Measurements from ENCODE around the gene LRRC3. TPM values are rescaled to one million over a fixed set of nuclear protein-coding genes. Genes with fewer than 3 reads are reported as not detected.

Gene LRRC3
- total RNA-seq, 1 donor from 2014 or later: 4.0 TPM

GRCh38 chr21:44440241-44441040 lies 14.9 kb upstream of the LRRC3 start:
- Histone ChIP-seq H3K36me3 (peaks cover 5% of the 10 kb centered on the region), H3K27me3 (ENCODE audit: low read depth) (no peaks in the 10 kb centered on the region), H3K4me3 (no peak overlapping the region), H3K4me1 (no peaks in the 10 kb centered on the region), H3K27ac (no peak overlapping the region), H3K9me3 (no peaks in the 10 kb centered on the region)
- no peak for TF ChIP-seq CTCF (IDR thresholded peaks at IDR 0.05)
- peak; percentile 29 for DNase-seq
- intact Hi-C loops (cut with DNase I): no loop called here
- ATAC-seq: no peak

- intact Hi-C loops (cut with DNase I): no loop called here
- no peak for ATAC-seq
- peak; percentile 24 for DNase-seq
- Histone ChIP-seq H3K9me3 (no peaks in the 10 kb centered on the region), H3K27me3 (ENCODE audit: low read depth) (peaks cover 2% of the 10 kb centered on the region), H3K36me3 (peaks cover 5% of the 10 kb centered on the region), H3K4me1 (no peaks in the 10 kb centered on the region), H3K4me3 (no peak overlapping the region), H3K27ac (no peak overlapping the region)
- TF ChIP-seq CTCF (IDR thresholded peaks at IDR 0.05): no peak
Measured at GRCh38 chr21:44441041-44441400, 14.3 kb upstream of the LRRC3 start.

GRCh38 chr21:44441581-44442265 lies 13.6 kb upstream of the LRRC3 start:
- Histone ChIP-seq H3K4me1 (no peaks in the 10 kb centered on the region), H3K4me3 (no peak overlapping the region), H3K36me3 (peaks cover 4% of the 10 kb centered on the region), H3K9me3 (no peaks in the 10 kb centered on the region), H3K27me3 (ENCODE audit: low read depth) (peaks cover 4% of the 10 kb centered on the region), H3K27ac (no peak overlapping the region)
- peak; percentile 30 for DNase-seq
- ATAC-seq: no peak
- TF ChIP-seq CTCF (IDR thresholded peaks at IDR 0.05): no peak
- intact Hi-C loops (cut with DNase I): no loop called here

- Histone ChIP-seq H3K27ac (no peak overlapping the region), H3K4me1 (no peaks in the 10 kb centered on the region), H3K9me3 (no peaks in the 10 kb centered on the region), H3K4me3 (no peak overlapping the region), H3K27me3 (ENCODE audit: low read depth) (peaks cover 4% of the 10 kb centered on the region), H3K36me3 (no peaks in the 10 kb centered on the region)
- TF ChIP-seq CTCF (IDR thresholded peaks at IDR 0.05): no peak
- ATAC-seq (no peak), DNase-seq (peak; percentile 27)
- intact Hi-C loops (cut with DNase I): no loop called here
Measured at GRCh38 chr21:44442266-44443125, 12.8 kb upstream of the LRRC3 start.

GRCh38 chr21:44443291-44443890 lies 11.9 kb upstream of the LRRC3 start:
- Histone ChIP-seq H3K27ac (no peak overlapping the region), H3K36me3 (no peaks in the 10 kb centered on the region), H3K27me3 (ENCODE audit: low read depth) (peaks cover 9% of the 10 kb centered on the region), H3K4me1 (no peaks in the 10 kb centered on the region), H3K4me3 (no peak overlapping the region), H3K9me3 (no peaks in the 10 kb centered on the region)
- TF ChIP-seq CTCF (IDR thresholded peaks at IDR 0.05): no peak
- DNase-seq (peak; percentile 16), ATAC-seq (no peak)
- intact Hi-C loops (cut with DNase I): no loop called here
